GM19452 (cell line): ENCODE data around the gene CPXM1.

Source experiments
- ATAC-seq: cut with Tn5 transposase; IDR thresholded peaks from one replicate; pipeline ENCODE4 v1.9.1; 2021; ENCODE audit not compliant: unreplicated experiment

CPXM1 gene

DNA sequence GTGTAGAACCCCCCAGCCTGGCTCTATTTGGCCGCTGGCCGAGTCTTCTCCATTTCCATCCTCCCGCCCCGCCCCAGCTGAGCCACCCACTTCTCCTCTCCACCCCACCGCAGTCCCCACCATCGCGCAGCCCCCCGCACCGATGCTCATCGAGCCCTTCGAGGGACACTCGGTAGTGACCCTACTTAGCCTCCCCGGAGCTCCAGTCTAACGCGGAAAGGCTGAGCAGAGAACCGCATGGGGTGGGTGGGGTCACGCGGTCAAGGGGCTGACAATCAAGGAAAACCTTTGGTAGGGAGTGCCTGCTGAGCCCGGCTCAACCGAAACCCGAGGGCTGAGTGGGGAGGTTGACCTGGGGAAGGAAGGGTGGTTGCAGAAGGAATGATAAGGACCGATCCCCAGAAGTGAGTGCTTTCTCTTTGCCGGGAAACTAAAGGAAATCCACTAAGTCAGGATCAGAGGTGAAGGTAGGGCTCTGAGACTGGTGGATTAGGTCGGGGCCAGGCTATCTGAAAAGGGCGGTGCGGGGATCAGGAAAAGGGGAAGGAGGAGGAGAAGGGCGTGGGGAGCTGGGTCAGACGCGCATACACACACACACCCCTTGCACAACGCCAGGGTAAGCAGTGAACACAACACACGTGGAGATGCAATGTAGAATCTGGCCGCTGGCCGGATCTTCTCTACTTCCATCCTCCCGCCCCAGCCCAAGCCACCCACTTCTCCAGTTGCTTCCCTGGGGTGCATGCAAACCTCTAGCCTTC is 49.8 kb downstream of the CPXM1 start:
- ATAC-seq, result no peak

GRCh38 chr20:2749951-2750490 is 50.4 kb downstream of the CPXM1 start:
- no peak for ATAC-seq

DNA sequence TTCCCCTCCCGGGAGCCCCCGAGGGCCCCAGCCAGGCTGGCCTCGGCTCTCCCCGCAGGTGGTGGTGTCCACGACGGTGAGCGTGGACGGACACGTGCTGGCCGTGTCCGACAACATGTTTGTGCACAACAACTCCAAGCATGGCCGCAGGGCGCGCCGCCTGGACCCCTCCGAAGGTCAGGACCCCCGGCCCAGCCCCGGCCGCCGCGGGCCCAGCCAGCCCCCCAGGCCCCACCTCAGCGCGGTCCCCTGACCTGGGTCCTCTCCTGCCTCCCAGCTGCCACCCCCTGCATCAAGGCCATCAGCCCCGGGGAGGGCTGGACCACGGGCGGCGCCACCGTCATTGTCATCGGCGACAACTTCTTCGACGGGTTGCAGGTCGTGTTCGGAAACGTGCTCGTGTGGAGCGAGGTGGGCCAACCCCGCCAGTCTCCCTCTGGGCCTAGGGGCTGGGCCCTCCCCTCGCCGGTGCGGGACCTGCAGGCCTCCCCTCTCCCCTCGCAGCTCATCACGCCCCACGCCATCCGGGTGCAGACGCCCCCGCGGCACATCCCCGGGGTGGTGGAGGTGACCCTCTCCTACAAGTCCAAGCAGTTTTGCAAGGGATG is 51.0 kb downstream of the CPXM1 start:
- ATAC-seq, result no peak

DNA sequence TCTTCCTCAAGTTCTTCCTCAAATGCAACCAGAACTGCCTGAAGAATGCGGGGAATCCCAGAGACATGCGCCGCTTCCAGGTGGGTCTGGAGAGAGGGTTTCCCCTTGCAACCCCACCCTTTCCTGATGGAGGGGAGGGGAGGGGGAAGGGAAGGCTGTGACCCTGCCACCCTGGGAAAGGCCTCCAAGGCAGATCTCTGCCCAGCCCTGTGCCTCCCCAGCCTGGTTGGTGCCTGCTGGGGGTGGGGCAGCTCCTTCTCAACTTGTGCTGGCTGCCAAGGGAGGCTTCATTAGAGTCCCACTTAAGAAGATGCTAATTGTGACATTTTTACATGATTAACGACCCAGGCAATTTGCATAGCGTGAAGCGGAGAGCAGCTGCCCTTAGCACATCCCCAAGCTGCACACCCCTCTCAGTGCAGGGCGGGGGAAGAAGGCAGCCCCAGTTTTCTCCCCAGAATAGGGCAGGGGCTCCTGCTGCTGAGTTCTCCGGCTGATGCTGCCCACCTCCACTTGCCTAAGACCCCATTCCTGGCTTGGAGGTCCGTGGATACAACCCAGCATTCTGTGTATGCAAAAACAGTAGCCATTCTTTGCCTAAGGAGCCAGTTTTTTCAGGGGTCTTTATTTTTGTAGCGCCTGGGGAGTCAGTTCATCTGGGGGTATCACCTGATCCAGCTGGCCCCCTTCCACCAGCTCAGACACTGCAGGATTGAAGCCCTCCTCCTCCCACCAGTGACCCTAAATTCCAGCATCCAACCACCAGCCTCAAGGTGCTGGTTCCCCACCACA is 51.7 kb downstream of the CPXM1 start:
- ATAC-seq, result no peak

GRCh38 chr20:2747676-2748235 is 52.7 kb downstream of the CPXM1 start:
- no peak for ATAC-seq

DNA sequence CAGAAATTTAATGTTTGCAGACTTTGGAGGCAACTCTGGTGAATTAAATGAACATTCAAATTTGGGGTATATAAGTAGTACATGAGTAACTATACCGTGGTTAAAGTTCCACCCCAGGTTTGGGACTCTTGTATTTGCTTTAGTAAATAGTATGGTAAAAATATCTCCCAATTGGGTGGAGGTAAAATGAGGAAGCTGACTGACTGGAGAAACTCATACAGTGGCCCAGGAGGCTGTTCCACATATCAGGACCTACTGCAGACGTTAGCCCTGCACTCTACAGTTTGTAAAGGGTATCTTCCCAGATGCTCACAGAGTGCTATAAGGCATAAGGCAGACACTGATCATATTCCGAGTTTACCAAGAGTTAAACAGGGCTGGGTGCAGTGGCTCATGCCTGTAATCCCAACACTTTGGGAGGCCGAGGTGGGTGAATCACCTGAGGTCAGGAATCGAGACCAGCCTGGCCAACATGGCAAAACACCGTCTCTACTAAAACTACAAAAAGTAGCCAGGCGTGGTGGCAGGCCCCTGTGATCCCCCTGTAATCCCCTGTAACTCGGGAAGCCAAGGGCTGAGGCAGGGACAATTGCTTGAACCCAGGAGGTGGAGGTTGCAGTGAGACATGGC is 53.7 kb downstream of the CPXM1 start:
- no peak for ATAC-seq

- no peak for ATAC-seq
Measured at GRCh38 chr20:2745936-2746635, 54.3 kb downstream of the CPXM1 start.

- no peak for ATAC-seq
Measured at GRCh38 chr20:2745060-2745910, 55.1 kb downstream of the CPXM1 start.
